HG02970 (cell line): ENCODE measurements around the gene PI16.

Experiments
- ATAC-seq: cut with Tn5 transposase; IDR thresholded peaks from one replicate; pipeline ENCODE4 v1.9.1; 2021; ENCODE audit warnings: mild to moderate bottlenecking, moderate library complexity, moderate number of reproducible peaks; ENCODE audit not compliant: unreplicated experiment, low FRiP score

The PI16 gene

GRCh38 chr6:36971921-36972673 lies 17.6 kb downstream of the PI16 start:
- ATAC-seq, result no peak

- ATAC-seq, result no peak
These were observed 18.7 kb downstream of the PI16 start for GRCh38 chr6:36973190-36973589.

GRCh38 chr6:36973647-36974046 lies 19.1 kb downstream of the PI16 start:
- no peak for ATAC-seq

GRCh38 chr6:36975231-36976006 lies 20.9 kb downstream of the PI16 start:
- ATAC-seq, result no peak

- no peak for ATAC-seq
These were observed 21.4 kb downstream of the PI16 start for GRCh38 chr6:36976007-36976264.

GRCh38 chr6:36976509-36976908 lies 22.0 kb downstream of the PI16 start:
- no peak for ATAC-seq

- ATAC-seq, result no peak
These were observed 22.4 kb downstream of the PI16 start for GRCh38 chr6:36976931-36977330.

- no peak for ATAC-seq
These were observed 23.0 kb downstream of the PI16 start for GRCh38 chr6:36977470-36977941.

- no peak for ATAC-seq
These were observed 24.1 kb downstream of the PI16 start for GRCh38 chr6:36978421-36979346.

GRCh38 chr6:36979347-36979742 lies 24.8 kb downstream of the PI16 start:
- ATAC-seq, result no peak

- ATAC-seq, result no peak
These were observed 25.6 kb downstream of the PI16 start for GRCh38 chr6:36980129-36980528.

- ATAC-seq, result no peak
These were observed 26.5 kb downstream of the PI16 start for GRCh38 chr6:36980876-36981619.

GRCh38 chr6:36983538-36983937 lies 29.0 kb downstream of the PI16 start:
- no peak for ATAC-seq

GRCh38 chr6:36984581-36985416 lies 30.3 kb downstream of the PI16 start:
- ATAC-seq, result no peak

- peak; percentile 5 for ATAC-seq
These were observed 30.9 kb downstream of the PI16 start for GRCh38 chr6:36985417-36985807.

GRCh38 chr6:36985808-36986703 lies 31.5 kb downstream of the PI16 start, which contains the start of gene MTCH1:
Gene MTCH1 (minus strand): TSS chr6:36986196. CDS start chr6:36986173, 23 bp downstream.
- ATAC-seq, result peak; percentile 81

- ATAC-seq, result no peak
These were observed 32.1 kb downstream of the PI16 start for GRCh38 chr6:36986704-36987047.

GRCh38 chr6:36989264-36989663 lies 34.7 kb downstream of the PI16 start:
- ATAC-seq, result no peak
